Cardiac fibroblast (primary cell): ENCODE data around the gene EDARADD.

Experiments
- DNase-seq, 2 donors: peaks; one replicate each; pipeline versions ENCODE4 v3.0.0 to v3.0.0-alpha.2; 2010; ENCODE audit warnings: low read depth in 2 of 2
- H3K4me3 ChIP-seq, 2 donors: replicated peaks in 1 of 2; 1 replicate in 1 of 2; 2 replicates in 1 of 2; pipeline ENCODE4 v1.5.1; 2011; ENCODE audit warnings: low read depth in 2 of 2, low read length in 2 of 2, mild to moderate bottlenecking in 2 of 2, moderate library complexity in 1 of 2
- TF ChIP-seq, protein P1 (sequence below): IDR thresholded peaks from one replicate; pipeline ENCODE4 v1.5.1; 2011; ENCODE audit warnings: low read depth, mild to moderate bottlenecking, low read length, inconsistent platforms

The EDARADD gene

DNA sequence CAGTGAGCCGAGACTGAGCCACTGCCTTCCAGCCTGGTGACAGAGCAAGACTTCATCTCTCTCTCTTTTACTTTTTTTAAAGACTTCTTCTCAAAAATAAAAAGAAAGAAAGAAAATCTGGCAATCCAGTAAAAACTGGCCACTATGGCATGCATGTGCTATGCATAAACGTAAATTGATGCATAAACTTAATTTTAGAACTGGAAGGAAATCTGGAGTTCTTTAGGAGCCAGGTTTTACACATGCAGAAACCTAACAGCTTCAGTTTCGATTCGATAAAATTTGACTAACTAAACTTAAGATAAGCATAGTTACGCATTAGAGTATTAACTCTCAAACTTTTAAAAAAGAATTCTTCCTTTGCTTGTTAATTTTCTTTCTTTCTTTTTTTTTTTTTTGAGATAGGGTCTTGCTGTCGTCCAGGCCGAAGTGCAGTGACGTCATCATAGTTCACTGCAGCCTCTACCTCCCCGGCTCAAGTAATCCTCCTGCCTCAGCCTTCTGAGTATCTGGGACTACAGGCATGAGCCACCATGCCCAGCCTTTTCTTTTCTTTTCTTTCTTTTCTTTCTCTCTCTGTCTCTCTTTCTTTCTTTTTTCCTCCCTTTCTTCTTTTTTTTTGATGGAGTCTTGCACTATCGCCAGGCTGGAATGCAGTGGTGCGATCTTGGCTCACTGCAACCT is 117.8 kb downstream of the EDARADD start:
- TF ChIP-seq, protein P1, sequence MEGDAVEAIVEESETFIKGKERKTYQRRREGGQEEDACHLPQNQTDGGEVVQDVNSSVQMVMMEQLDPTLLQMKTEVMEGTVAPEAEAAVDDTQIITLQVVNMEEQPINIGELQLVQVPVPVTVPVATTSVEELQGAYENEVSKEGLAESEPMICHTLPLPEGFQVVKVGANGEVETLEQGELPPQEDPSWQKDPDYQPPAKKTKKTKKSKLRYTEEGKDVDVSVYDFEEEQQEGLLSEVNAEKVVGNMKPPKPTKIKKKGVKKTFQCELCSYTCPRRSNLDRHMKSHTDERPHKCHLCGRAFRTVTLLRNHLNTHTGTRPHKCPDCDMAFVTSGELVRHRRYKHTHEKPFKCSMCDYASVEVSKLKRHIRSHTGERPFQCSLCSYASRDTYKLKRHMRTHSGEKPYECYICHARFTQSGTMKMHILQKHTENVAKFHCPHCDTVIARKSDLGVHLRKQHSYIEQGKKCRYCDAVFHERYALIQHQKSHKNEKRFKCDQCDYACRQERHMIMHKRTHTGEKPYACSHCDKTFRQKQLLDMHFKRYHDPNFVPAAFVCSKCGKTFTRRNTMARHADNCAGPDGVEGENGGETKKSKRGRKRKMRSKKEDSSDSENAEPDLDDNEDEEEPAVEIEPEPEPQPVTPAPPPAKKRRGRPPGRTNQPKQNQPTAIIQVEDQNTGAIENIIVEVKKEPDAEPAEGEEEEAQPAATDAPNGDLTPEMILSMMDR = no peak

DNA sequence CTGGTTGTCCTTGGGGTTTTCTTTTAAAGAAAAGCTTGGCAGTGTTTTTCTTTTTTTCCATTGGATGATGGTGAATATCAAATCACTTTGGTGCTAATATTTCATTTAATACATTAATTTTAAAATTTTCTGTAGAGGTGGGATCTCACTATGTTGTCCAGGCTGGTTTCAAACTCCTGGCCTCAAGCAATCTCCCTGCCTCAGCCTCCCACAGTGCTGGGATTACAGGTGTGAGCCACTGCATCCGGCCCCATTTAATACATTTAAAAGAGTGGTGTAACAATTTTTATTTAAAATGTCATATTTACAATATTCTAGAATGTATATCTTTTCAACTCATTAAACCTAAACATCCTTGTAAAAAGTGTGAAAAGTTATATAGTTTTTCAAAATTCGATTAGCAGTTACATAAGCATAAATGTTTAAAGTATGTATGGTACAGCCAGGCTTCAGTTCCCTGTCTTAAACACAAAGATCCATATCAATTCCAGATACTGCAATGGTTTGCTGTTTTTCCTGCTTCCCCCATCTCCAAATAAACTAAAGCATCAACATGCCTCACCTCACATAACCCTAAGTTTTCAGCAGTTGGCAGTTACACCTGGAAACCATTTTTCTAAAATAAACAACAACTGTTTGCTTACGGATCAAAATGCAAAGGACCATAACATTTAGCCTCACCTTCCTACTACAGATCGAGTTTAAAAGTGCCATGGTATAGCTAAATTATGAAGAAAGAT is 120.8 kb downstream of the EDARADD start:
- no peak for DNase-seq
- H3K4me3 ChIP-seq = no peak overlapping the region
- TF ChIP-seq, protein P1 = no peak

More for the DNA sequence above, 117.8 kb downstream of the EDARADD start:
- no peak for DNase-seq
- no peak overlapping the region for H3K4me3 ChIP-seq

DNA sequence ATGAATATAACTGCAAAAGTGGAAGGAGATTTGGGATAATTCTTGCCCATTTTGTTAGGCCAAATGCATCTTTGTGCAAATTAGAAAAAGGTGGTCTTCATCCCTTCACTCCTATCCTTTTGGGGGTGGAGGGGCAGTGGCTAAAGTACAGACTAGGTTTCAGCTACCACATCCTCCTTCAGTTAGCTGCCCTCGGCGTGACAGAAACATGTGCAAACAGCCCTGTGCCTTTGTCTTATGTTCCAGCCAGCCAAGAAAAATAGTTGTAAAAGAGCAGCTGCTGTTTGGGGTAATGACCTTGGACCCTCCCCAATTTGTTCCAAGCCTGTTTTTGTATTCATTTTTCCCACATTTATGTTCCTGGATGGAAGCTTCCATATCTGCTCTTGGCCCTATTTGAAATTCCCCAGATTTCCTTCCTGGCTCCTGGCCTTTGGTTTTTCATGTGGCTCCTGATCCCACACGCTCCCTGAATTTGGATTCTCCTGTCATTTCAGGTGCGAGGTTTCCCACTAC is 121.4 kb downstream of the EDARADD start:
- TF ChIP-seq, protein P1 = no peak
- peak in 1 of 2 donors; percentile 62 for DNase-seq
- no peak overlapping the region for H3K4me3 ChIP-seq

DNA sequence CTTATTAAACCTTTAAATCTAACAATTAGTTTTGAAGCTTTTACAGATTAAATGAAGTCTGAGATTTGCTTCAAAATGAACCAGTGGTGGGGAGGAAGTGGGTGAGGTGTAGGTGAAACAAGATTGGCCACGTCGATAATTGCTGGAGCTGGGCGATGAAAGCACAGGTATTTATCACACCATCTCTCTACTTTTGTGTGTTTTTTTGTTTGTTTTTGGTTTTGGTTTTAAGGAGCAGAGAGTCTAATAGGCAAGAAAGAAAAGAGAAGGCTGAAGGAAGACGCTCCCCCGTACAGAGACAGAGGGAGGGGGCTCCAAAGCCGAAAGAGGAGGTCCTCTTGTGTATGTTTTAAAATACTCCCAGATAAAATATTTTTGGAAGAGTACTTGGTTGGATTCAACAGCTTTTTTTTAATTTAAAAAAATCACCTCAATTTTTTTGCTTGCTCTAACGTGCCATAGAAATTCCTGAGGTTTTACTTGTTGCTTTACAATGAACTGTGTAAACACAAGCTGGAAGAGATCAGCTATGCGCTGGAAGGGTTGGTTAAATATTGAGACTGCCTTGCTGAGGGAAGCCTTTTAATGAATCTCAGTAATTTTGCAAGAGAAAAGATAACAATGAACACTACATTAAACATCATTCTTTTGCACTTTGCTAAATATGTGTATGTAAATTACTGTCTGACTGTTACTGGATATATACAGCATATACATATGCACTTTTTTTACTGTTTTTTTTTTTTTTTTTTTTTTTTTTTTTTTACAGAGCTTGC is 123.0 kb downstream of the EDARADD start:
- DNase-seq = peak; percentile 79 to 81
- TF ChIP-seq, protein P1 = no peak
- H3K4me3 ChIP-seq = no peak overlapping the region

DNA sequence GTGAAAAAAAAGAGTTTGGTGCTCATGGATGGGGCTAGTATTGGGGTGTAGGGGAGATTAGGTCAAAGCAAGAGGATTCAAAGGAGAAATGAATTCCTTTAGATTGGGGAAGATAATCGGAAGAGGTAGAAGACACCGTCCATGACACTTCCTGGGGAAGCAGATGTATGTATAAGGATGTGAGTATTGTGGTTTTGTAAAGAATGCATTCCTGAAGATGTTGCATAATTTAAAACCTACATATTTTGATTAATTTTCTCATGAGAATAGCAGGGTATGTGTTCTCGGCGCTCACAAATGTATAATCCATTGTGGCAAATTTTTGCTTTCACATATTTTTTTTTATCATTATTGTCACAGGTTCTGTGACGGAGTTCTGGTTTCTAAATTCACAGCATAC is 124.2 kb downstream of the EDARADD start:
- no peak overlapping the region for H3K4me3 ChIP-seq
- peak in 1 of 2 donors; percentile 54 for DNase-seq
- TF ChIP-seq, protein P1 = no peak

DNA sequence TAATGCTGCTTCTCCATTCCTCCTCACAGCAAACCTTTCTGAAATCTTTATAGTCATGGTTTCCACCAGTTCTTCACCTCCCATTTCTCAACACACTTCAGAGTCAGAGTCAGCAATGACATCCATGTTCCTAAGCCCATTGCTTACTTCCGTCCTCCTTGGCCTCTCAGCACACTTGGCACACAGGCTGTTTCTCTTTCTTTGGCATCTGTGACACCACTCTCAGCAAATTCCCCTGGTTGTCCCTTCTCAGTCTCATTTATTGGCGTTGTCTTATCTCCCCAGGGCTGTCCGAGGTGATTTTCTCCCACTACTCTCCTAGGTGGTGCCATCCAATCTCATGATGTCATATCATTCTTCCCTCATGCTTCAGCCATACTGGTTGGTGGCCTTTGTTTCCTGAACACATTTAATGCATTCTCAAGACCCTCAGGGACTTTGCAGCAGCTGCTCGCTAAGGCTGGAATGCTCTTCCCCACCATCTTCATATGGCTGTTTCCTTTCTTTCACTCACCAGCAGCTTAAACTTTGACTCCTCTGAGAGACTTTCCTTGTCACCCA is 126.4 kb downstream of the EDARADD start:
- DNase-seq = no peak
- TF ChIP-seq, protein P1 = no peak

More for the DNA sequence above, 126.4 kb downstream of the EDARADD start:
- H3K4me3 ChIP-seq = no peak overlapping the region
